ENCODE measurements around the gene PATL1. TPM values are rescaled to one million over a fixed set of nuclear protein-coding genes. Genes with fewer than 3 reads are reported as not detected.
"Not testable (repeated sequence)": the region's sequence is repeated elsewhere in the genome, so short reads cannot be mapped to it uniquely, and the experiment has no call there.

Gene PATL1
- total RNA-seq, 1 donor from 2014 or later = 30.7 TPM

GRCh38 chr11:59678118-59678812 is 9.4 kb upstream of the PATL1 start:
- DNase-seq (ENCODE audit: extremely low read depth, low read depth, low spot score) = no peak

- DNase-seq (ENCODE audit: extremely low read depth, low read depth, low spot score) = no peak
Observed at GRCh38 chr11:59676205-59676604, 7.4 kb upstream of the PATL1 start.

GRCh38 chr11:59674291-59674690 is 5.5 kb upstream of the PATL1 start:
- no peak for DNase-seq (ENCODE audit: extremely low read depth, low read depth, low spot score)

- DNase-seq (ENCODE audit: extremely low read depth, low read depth, low spot score) = no peak
Observed at GRCh38 chr11:59673291-59673690, 4.5 kb upstream of the PATL1 start.

DNA sequence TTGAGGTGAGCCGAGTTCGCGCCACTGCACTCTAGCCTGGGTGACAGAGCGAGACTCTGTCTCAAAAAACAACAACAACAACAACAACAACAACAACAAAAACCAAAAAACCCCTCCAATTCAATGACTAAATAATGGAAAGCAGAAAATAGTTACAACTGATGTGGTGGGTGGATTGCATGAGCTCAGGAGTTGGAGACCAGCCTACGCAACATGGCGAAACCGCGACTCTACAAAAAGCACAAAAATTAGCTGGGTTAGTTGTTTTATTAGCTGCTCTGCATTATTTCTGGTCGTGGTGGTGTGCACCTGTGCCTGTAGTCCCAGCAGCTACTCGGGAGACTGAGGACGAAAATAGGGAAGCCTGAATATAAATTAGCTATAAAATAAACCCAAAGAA is 2.6 kb upstream of the PATL1 start:
- no peak for DNase-seq (ENCODE audit: extremely low read depth, low read depth, low spot score)

GRCh38 chr11:59669611-59670009 is 773 bp upstream of the PATL1 start:
- DNase-seq (ENCODE audit: extremely low read depth, low read depth, low spot score) = no peak

DNA sequence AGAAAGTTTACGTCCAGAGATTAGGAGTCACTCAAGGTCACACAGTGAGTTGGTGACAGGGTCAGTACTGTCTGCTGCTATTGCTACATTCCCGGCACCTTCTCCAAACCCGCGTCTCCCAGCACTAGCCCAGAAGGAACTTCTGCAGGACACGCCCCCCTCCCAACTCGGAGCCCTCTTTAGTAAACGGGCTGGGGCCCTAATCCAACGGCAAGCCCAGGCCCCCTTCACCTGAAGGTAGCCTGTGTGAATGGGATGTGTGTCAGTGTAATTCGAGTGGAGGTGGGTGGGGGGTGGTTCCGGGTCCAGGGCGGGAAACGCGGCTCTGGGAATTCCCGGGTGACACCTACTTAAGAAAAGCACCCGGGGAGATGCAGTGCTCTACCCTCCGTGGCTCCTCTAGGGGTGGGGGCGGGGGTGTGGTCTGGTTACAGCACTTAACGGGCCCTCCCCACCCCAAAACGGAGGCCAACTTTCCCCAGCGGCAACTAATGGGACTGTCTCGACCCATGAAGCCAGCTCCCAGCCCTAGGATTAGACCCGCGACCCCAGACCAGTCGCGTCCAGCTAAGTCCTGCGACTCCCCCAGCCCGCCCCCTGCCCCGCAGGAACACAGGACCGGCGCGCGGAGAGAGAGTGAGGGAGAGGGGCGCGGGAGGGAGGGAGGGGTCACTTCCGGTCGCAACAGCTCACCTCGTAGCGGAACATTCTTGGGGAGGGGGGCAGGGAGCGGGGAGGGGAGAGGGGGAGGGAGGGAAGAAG is 468 bp downstream of the PATL1 start:
- DNase-seq (ENCODE audit: extremely low read depth, low read depth, low spot score) = no peak

DNA sequence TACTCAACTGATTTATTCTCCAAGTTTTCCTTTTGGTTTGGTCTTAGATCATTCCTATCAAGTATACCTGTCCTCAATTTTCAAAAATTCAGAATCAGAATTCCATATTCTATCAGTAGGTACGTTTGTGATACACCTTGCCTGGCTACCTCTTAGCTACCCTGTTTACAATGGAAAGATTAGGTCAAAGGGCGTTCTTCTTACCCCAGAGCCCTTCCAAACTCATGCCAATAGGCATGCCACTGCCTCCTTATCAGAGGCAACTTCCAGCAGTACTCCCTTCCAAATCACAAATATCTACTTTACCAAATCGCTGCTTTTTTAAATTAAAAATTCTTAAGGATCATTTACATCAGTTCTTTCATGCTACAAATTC is 1.0 kb downstream of the PATL1 start:
- no peak for DNase-seq (ENCODE audit: extremely low read depth, low read depth, low spot score)

DNA sequence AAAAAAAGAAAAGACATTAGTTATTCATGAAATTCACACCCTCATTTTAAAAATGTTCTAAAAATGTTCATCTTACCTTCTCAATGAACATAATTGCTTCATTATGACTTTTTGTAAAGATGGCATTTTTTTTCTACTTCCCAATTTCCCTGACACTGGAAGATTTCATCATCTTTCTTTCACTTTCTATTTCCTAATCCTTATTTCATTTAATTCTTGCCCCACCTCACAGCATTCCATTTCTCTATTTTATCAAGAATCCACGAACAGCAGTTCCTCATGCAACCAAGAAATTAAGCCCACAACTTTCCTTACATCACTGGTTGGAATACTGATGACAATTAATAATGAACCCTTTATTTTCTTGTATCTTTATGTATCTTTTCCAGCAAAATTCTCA is 1.9 kb downstream of the PATL1 start:
- DNase-seq (ENCODE audit: extremely low read depth, low read depth, low spot score) = no peak

DNA sequence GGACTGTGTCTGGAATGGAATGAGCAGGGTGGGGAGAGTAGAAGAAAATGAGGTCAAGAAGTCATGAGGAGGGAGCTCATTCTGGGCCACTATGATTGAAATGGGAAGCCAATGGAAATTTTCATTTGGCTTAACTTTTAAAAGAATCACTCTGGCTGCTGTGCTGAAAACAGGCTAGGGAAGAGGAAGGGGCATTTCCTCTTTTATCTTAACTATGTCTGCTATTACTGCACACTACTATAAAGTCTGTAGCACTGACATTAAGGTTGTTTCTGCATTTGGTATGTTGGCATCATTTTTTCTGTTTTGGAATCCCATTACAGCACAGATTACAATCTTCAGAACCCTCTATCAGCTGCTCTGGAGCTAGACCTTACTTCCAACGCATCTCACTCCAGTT is 8.2 kb downstream of the PATL1 start:
- no peak for DNase-seq (ENCODE audit: extremely low read depth, low read depth, low spot score)

DNA sequence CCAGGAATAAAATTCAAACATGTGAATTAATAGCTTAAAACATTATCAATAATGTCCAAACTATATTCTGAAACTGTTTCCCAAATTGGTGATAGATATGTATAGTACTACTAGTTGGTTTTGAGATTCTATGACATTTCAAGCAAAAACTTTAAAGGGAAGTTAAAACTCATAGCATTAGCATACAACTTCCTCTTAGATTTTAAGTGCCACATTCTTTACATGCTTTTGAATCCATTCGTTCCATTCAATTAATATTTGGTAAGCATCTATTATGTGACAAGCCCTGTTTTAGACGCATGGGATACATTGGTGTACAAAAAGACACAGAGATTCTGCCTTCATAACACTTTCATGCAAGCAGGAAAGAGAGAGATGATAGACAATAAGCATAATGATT is 8.9 kb downstream of the PATL1 start:
- DNase-seq (ENCODE audit: extremely low read depth, low read depth, low spot score) = no peak

- no peak for DNase-seq (ENCODE audit: extremely low read depth, low read depth, low spot score)
Observed at GRCh38 chr11:59658036-59658435, 10.8 kb downstream of the PATL1 start.

GRCh38 chr11:59654893-59655292 is 13.9 kb downstream of the PATL1 start:
- no peak for DNase-seq (ENCODE audit: extremely low read depth, low read depth, low spot score)

GRCh38 chr11:59647245-59647980 is 21.4 kb downstream of the PATL1 start:
- no peak for DNase-seq (ENCODE audit: extremely low read depth, low read depth, low spot score)

DNA sequence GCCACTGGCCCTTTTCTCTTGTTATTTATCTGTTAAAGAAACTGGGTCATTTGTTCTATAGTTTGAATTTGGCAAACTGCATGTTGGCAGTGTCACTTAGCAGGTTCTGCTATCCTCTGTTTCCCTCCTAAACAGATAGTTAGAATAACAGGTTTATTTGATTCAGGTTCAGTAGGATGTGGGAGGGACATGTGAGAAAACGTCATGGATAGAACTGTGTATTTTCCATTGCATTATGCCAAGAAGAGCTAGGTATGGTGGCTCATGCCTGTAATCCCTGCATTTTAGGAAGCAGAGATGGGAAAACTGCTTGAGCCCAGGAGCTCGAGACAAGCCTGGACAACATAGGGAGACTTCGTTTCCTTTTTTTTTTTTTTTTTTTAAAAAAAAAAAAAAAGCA is 24.3 kb downstream of the PATL1 start:
- DNase-seq (ENCODE audit: extremely low read depth, low read depth, low spot score) = no peak

GRCh38 chr11:59643390-59643789 is 25.4 kb downstream of the PATL1 start:
- no peak for DNase-seq (ENCODE audit: extremely low read depth, low read depth, low spot score)

GRCh38 chr11:59641156-59641555 is 27.7 kb downstream of the PATL1 start:
- no peak for DNase-seq (ENCODE audit: extremely low read depth, low read depth, low spot score)

- no peak for DNase-seq (ENCODE audit: extremely low read depth, low read depth, low spot score)
Observed at GRCh38 chr11:59630493-59630892, 38.3 kb downstream of the PATL1 start.

DNA sequence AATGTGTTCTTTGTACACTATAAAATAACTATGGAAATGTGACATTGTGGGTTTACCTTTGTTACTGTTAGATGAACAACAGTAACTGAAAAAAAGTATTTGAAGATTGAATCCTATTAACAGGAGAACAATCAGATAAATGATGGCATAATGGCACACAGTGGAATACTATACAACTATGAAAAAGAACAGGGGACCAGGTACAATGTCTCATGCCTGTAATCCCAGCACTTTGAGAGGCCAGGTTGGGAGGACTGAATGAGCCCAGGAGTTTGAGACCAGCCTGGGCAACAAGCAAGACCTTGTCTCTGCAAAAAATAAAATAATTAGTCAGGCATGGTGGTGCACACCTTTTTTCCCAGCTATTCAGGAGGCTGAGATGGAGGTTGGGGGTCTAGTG is 38.8 kb downstream of the PATL1 start:
- no peak for DNase-seq (ENCODE audit: extremely low read depth, low read depth, low spot score)

GRCh38 chr11:59626969-59627368 is 41.9 kb downstream of the PATL1 start:
- DNase-seq (ENCODE audit: extremely low read depth, low read depth, low spot score) = not testable (repeated sequence)

DNA sequence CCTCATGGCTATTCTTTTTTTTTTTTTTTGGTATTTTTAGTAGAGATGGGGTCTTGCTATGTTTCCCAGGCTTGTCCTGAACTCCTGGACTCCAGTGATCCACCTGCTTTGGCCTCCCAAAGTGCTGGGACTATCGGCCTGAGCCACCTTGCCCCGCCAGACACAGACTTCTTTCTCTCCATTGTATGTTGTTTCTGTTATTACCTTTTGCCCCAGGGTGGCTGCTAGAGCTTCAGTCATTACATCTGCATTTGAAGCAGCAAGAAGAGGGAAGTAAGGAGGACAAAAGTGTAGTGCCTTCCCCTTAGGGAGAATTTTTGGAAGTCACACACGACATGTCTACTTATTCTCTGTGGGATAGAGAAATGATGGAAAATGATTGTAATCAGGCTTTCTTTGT is 43.1 kb downstream of the PATL1 start:
- DNase-seq (ENCODE audit: extremely low read depth, low read depth, low spot score) = no peak

DNA sequence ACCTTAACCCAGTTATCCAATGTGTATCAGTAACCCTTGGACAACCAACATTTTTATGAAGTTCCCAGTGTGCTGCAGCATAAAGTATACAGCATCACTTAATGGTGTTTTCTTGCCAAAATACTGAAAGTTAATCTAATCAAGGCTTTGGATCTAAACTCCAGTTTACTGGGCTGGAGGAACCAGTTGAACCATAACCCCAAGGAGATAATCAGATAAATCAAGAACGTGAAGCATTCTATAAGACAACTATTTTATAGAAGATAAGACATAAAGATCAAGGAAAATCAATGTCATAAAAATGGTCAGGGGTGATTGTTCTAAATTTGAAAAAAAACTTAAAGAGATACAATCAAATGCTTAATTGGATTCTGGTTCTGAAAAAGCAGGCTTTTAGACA is 51.0 kb downstream of the PATL1 start:
- DNase-seq (ENCODE audit: extremely low read depth, low read depth, low spot score) = no peak

Data from glomerular endothelial cell (primary cell).